Thyroid gland (tissue), 4 donors: ENCODE measurements around the gene LCN15.

Experiments used
- CTCF ChIP-seq, 6 experiments: fragments of 200-600 bp in 3 of 6; fragments of 450-650 bp in 3 of 6; sonication (generic) in 3 of 6; IDR thresholded peaks; one replicate each; pipeline ENCODE4 v1.5.1; 2016 to 2019; ENCODE audit warnings: antibody characterized with exemption in 6 of 6, mild to moderate bottlenecking in 2 of 6, inconsistent platforms in 1 of 6, moderate library complexity in 1 of 6
- POLR2A ChIP-seq, 2 donors: fragments of 450-650 bp; IDR thresholded peaks; one replicate each; pipeline ENCODE4 v1.6.1; 2017; ENCODE audit warnings: antibody characterized with exemption in 2 of 2, mild to moderate bottlenecking in 2 of 2, moderate library complexity in 1 of 2

GRCh38 chr9:136803551-136804508 lies 39.5 kb upstream of the LCN15 start:
- TF ChIP-seq CTCF (IDR thresholded peaks at IDR 0.05): no peak
- no peak for TF ChIP-seq POLR2A (IDR thresholded peaks at IDR 0.05)
